HG03095 (cell line): ENCODE measurements around the gene CLINT1.
"Not testable (repeated sequence)": the region's sequence is repeated elsewhere in the genome, so short reads cannot be mapped to it uniquely, and the experiment has no call there.

Experiments
- ATAC-seq: cut with Tn5 transposase; IDR thresholded peaks from one replicate; pipeline ENCODE4 v1.9.1; 2021; ENCODE audit warnings: moderate library complexity; ENCODE audit not compliant: unreplicated experiment

Gene CLINT1

GRCh38 chr5:157864067-157864466, 5.1 kb upstream of the CLINT1 start:
- no peak for ATAC-seq

DNA sequence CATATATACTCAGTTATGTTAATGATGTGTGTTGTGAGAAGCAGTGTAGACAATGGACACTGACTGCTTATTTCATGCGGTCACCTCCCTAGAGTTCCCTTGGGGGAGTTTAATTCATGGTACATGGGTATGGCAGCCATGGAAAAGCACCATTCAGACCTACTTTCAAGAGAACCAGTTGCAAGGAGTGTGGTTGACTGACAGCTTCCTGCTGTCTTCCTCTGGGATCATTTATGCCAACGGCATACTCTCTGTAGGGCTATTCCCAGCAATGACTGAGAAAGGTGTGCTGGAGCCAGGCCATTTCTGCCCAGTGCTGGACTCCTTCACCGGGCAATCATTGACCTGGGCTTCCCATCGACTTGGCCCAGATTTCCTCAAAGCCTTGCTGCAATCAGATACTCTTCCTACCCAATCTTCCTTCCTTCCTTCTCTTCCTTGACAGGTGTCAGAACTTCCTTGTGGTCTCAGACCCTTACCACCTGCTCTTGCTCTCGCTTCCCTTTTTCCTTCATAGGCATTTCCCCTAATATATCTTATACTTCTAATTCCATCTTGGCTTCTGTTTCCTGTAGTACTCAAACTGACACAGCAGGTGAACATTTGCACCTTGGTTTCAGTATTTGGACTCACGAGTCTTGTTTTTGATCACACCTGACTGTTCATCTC, 3.4 kb upstream of the CLINT1 start:
- ATAC-seq = no peak

DNA sequence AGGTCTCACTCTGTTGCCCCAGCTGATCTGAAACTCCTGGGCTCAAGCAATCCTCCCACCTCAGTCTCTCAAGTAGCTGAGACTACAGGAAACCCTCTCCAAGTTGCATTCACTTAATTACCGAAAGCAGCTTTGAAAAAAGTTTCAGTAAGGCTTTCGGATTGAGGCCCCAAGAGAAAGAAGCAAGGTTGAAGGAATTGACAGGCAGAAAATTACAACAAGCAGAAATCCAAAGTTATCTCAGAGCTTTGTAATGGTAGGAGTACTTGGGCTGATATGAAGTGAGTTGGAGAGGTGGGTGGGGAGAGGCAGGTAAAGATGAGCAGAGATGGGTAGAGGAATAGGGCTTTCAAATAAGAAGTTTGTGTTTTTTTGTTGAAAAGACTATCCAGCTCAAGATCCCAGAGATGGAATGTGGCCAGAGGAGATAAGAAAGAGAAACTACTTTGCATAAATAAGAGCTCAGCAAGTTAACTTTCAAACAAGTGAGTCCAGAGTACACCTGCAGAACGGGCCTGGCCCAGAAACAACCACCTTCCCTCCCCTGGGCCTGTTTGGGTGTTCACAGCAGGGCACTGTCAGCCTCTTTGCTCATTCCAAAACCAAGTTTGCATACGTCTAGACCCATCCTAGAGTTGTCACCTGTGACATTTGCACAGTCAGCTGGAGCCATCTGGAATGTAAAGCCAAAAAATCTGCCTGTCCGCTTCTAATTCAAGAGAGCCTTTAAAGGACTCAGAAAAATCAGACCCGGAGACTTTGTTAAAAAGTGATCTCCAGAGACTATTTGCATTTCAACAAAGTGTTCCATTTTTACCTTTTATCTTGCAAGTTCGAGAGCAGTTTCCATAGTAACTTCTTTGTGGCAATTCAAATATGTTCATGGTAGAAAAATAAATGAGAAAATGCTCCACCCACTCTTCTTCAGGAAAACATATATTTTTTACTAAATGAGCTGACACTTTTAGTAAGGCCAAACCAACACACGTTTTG, 2.2 kb upstream of the CLINT1 start:
- peak; percentile 78 for ATAC-seq

- ATAC-seq = no peak
These were observed 256 bp upstream of the CLINT1 start for GRCh38 chr5:157859227-157859575.

- ATAC-seq = no peak
These were observed 974 bp downstream of the CLINT1 start for GRCh38 chr5:157857816-157858526.

- ATAC-seq = no peak
These were observed 3.4 kb downstream of the CLINT1 start for GRCh38 chr5:157855404-157855994.

DNA sequence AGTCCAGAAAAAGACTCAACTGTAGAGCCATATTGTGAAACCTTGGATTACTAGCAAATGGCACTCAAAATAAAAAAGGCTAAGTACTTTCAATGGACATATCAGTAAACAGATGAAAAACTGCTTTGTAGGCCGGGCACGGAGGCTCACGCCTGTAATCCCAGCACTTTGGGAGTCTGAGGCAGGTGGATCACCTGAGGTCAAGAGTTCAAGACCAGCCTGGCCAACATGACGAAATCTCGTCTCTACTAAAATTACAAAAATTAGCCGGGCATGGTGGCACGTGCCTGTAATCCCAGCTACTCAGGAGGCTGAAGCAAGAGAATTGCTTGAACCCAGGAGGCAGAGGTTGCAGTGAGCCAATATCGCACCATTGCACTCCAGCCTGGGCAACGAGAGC, 5.6 kb downstream of the CLINT1 start:
- ATAC-seq = not testable (repeated sequence)

GRCh38 chr5:157845914-157846598, 12.9 kb downstream of the CLINT1 start:
- no peak for ATAC-seq

DNA sequence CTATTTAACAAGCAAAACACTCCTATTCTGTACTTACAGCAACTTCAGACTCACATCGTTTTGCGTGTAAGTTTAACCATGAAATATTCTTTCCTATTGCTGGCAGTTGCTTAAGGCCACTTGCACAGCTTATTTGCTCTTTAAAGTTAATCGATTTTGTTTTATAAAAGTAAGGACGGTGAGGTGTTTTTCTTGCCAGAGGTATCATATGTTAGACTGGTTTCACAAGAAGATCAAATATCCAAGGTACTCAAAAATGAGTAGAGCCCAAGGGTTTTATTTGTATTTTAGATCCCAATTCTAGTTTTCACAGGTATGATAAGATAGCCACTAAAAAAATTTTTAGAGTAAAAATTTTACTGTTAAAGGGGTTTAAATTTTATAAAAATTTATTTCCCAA, 16.2 kb downstream of the CLINT1 start:
- ATAC-seq = no peak

- ATAC-seq = no peak
These were observed 16.8 kb downstream of the CLINT1 start for GRCh38 chr5:157842185-157842584.

- ATAC-seq = no peak
These were observed 19.7 kb downstream of the CLINT1 start for GRCh38 chr5:157839157-157839795.

DNA sequence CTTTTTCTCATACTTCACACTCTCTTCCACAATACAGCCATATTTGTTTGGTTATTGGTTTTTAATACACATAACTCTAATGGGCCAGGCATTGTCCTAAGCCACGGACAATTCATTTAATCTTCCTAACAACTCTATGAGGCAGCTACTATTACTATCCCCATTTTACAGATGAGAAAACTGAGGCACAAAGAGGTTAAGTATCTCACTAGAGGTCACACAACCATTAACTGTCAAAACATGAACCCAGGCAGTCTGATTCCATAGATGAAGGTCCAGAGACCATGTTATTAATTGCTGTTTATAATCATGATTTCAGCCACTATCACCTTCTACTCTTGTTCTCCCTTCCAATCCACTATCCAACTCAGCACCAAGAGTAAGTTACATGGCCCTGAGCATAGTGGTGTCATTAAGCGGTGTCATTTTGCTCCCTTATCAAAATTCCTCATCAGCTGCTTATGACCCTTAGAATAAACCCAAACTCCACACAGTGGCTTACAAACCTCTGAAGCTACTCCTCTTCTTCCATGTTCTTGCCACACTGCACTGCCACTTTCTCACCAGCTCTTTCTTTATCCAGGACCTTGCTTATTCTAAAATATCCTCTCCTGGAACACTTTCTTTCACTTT, 22.7 kb downstream of the CLINT1 start:
- no peak for ATAC-seq

DNA sequence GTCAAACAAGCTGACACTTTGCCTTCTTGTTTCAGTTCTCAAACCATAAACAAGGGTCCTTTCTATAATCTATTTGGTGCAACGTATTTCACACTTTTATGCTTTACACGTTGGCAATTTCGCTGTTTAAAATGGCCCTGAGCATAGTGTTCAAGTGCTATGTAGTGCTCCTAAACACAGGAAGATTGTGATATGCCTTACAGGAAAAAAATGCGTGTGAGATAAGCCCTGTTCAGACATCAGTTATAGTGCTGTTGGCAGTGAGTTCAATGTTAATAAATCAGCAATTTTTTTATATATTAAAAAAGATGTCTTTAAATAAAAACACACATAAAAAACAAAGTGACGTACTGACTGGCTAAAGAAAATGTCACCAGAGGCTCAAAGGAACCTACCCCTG, 23.9 kb downstream of the CLINT1 start:
- ATAC-seq = no peak

DNA sequence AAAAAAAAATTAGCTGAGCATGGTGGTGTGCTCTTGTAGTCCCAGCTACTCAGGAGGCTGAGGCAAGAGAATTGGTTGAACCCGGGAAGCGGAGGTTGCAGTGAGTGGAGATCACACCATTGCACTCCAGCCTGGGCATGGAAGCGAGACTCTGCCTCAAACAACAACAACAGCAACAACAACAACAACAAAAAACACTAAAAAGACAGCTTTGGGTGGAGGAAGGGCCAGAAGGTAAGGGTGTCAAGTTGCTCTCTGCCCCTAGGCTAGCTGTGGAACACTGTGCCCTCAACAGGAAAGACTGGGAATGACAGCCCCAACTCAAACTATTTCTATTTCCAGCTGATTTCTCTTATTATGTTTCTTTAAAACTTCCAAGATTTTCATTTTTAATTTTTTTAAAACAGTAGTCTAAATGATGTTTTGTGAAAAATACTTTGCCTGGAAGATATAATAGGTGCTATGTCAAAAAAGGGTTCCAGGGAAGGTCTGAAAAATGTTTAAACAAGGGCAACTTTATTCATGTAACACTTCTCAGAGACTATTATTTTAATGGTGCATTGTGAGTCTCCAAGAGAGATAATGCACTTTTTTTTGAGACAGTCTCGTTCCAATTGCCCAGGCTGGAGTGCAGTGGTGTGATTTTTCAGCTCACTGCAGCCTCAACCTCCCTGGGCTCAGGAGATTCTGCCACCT, 29.9 kb downstream of the CLINT1 start:
- no peak for ATAC-seq

DNA sequence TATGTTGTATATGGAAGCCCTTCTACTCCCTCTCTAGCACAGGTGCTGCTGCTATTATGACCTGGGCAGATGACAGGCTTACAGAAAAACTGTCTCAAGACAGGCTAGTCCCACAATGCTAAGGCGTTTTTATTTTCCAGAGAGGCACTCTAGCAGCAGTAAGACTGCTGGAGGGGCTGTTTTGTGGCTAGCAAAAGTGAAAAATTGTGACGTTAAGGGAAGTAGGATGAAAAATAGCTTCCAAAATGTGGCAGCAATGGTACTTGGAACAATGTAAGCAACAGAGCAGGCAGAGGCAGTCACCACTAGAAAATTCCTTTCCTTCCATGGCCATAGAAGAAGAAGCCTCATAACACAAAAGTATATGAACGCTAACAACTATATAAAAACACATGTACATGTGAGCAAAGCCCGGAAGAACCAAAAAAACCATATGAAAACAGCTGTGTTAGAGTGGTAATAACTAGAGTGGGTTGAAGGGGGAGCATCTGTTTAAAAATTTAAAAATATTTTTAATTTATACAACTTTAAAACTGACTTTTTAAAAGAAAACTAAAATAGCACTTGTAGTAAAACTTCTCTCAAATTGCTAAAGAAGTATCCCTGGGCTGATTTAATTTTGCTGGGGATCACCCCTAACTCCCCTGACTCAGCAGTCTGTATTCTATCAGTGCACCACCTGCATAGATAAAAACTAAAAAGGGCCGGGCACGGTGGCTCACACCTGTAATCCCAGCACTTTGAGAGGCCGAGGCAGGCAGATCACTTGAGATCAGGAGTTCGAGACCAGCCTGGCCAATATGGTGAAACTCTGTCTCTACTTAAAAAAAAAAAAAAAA, 30.6 kb downstream of the CLINT1 start:
- no peak for ATAC-seq

DNA sequence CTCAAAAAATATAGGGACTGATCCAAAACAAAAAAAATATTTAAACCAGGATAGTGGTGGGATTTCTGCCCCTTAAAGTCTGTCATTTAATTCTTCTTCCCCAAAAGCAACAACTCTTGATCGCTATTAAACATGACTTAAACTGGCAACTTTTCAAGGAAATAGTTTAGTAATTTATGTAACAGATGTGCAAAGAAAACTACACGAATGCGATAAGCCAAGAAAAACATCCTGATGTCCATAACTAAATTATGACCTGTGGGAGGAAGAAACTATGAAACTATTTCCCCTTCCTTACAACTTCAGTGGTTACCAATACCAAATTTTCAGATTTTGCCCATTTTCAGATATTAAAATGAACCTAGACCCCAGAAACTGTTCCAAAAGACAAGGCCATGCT, 31.5 kb downstream of the CLINT1 start:
- ATAC-seq = no peak

DNA sequence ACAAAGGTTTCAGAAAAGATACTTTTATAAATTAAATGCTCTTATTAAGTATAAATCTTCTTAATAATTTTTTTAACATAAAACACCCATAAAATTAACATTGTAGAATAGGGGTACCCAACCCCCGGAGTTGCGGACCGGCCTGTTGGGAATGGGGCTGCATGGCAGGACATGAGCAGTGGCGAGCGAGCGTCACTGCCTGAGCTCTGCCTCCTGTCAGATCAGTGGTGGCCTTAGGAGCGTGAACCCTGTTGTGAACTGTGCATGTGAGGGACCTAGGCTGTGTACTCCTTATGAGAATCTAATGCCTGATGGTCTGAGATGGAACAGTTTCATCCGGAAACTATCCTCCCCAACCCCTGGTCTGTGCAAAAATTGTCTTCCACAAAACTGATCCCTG, 35.3 kb downstream of the CLINT1 start:
- ATAC-seq = no peak
